Liver (tissue), 9 donors: ENCODE measurements around the gene ENHO. TPM values are rescaled to one million over a fixed set of nuclear protein-coding genes. Genes with fewer than 3 reads are reported as not detected.
A peak's percentile ranks its signal among the peaks of the same experiment; 100 is the strongest.

Source experiments
- DNase-seq: peaks from one replicate; pipeline ENCODE4 v3.0.0-alpha.2; 2017; ENCODE audit warnings: low spot score
- H3K27ac ChIP-seq, 2 donors: one replicate each; pipeline ENCODE4 v1.7.0; 2013; ENCODE audit warnings: inconsistent platforms in 2 of 2, low read length in 2 of 2, control low read depth in 1 of 2, low read depth in 1 of 2, mild to moderate bottlenecking in 1 of 2
- H3K27me3 ChIP-seq, 4 donors: one replicate each; pipeline versions ENCODE4 v1.6.1 to v1.7.0; 2013; ENCODE audit warnings: low read length in 3 of 4, inconsistent platforms in 1 of 4, mild to moderate bottlenecking in 1 of 4, moderate library complexity in 1 of 4; ENCODE audit not compliant: control insufficient read depth in 4 of 4, insufficient read depth in 4 of 4
- H3K36me3 ChIP-seq, 4 donors: one replicate each; pipeline versions ENCODE4 v1.6.1 to v1.7.0; 2013; ENCODE audit warnings: low read length in 3 of 4, mild to moderate bottlenecking in 3 of 4, low read depth in 1 of 4, moderate library complexity in 1 of 4; ENCODE audit not compliant: control insufficient read depth in 4 of 4, insufficient read depth in 3 of 4
- H3K4me1 ChIP-seq, 4 donors: one replicate each; pipeline versions ENCODE4 v1.6.1 to v1.7.0; 2013; ENCODE audit warnings: low read length in 3 of 4, mild to moderate bottlenecking in 3 of 4, moderate library complexity in 1 of 4; ENCODE audit not compliant: control insufficient read depth in 4 of 4, insufficient read depth in 4 of 4
- H3K4me3 ChIP-seq, 3 donors: one replicate each; pipeline versions ENCODE4 v1.6.1 to v1.7.0; 2013; ENCODE audit warnings: low read length in 3 of 3, control low read depth in 1 of 3, low read depth in 1 of 3, mild to moderate bottlenecking in 1 of 3
- H3K9ac ChIP-seq, 2 donors: one replicate each; pipeline ENCODE4 v1.7.0; 2013; ENCODE audit warnings: low read length in 2 of 2, mild to moderate bottlenecking in 2 of 2, moderate library complexity in 2 of 2, control low read depth in 1 of 2, low read depth in 1 of 2
- H3K9me3 ChIP-seq, 4 donors: one replicate each; pipeline versions ENCODE4 v1.6.1 to v1.7.0; 2013; ENCODE audit warnings: low read length in 3 of 4; ENCODE audit not compliant: control insufficient read depth in 4 of 4
- ATF3 ChIP-seq: IDR thresholded peaks from 2 replicates; pipeline ENCODE4 v1.6.1; 2016; ENCODE audit warnings: antibody characterized with exemption
- CTCF ChIP-seq: fragments of 150-350 bp; IDR thresholded peaks from 2 replicates; pipeline ENCODE4 v1.5.1; 2017; ENCODE audit warnings: improper control_type of control experiment, low read depth, low read length; ENCODE audit not compliant: missing input control
- EGR1 ChIP-seq, 2 donors: IDR thresholded peaks; 2 replicates each; pipeline ENCODE4 v1.6.1; 2016 to 2018; ENCODE audit warnings: antibody characterized with exemption in 2 of 2, low read depth in 2 of 2
- FOXA1 ChIP-seq: IDR thresholded peaks from 2 replicates; pipeline ENCODE4 v1.6.1; 2016; ENCODE audit warnings: antibody characterized with exemption
- FOXA2 ChIP-seq: IDR thresholded peaks from 2 replicates; pipeline ENCODE4 v1.6.1; 2016; ENCODE audit warnings: antibody characterized with exemption
- GABPA ChIP-seq, 2 donors: IDR thresholded peaks in 1 of 2; conservative IDR thresholded peaks in 1 of 2; 2 replicates each; pipeline ENCODE4 v1.6.1; 2016; ENCODE audit warnings: antibody characterized with exemption in 2 of 2, mild to moderate bottlenecking in 1 of 2, moderate library complexity in 1 of 2
- HNF4A ChIP-seq, 2 donors: conservative IDR thresholded peaks; 2 replicates each; pipeline ENCODE4 v1.6.1; 2016; ENCODE audit warnings: antibody characterized with exemption in 2 of 2, mild to moderate bottlenecking in 2 of 2
- HNF4G ChIP-seq: IDR thresholded peaks from 2 replicates; pipeline ENCODE4 v1.6.1; 2016; ENCODE audit warnings: antibody characterized with exemption
- JUND ChIP-seq, 2 donors: IDR thresholded peaks; 2 replicates each; pipeline ENCODE4 v1.6.1; 2016; ENCODE audit warnings: antibody characterized with exemption in 2 of 2
- MAX ChIP-seq: IDR thresholded peaks from 2 replicates; pipeline ENCODE4 v1.6.1; 2016; ENCODE audit warnings: antibody characterized with exemption
- NR2F2 ChIP-seq: IDR thresholded peaks from 2 replicates; pipeline ENCODE4 v1.6.1; 2016; ENCODE audit warnings: antibody characterized with exemption
- RAD21 ChIP-seq, 2 donors: IDR thresholded peaks; 2 replicates each; pipeline ENCODE4 v1.6.1; 2016; ENCODE audit warnings: antibody characterized with exemption in 2 of 2, mild to moderate bottlenecking in 2 of 2
- REST ChIP-seq: IDR thresholded peaks from 2 replicates; pipeline ENCODE4 v1.6.1; 2016; ENCODE audit warnings: antibody characterized with exemption, mild to moderate bottlenecking
- RXRA ChIP-seq, 2 donors: IDR thresholded peaks; 2 replicates each; pipeline ENCODE4 v1.6.1; 2017 to 2018; ENCODE audit warnings: antibody characterized with exemption in 2 of 2, mild to moderate bottlenecking in 1 of 2
- SP1 ChIP-seq: IDR thresholded peaks from 2 replicates; pipeline ENCODE4 v1.6.1; 2018; ENCODE audit warnings: antibody characterized with exemption, mild to moderate bottlenecking
- TAF1 ChIP-seq: conservative IDR thresholded peaks from 2 replicates; pipeline ENCODE4 v1.6.1; 2016; ENCODE audit warnings: antibody characterized with exemption, mild to moderate bottlenecking
- YY1 ChIP-seq: IDR thresholded peaks from 2 replicates; pipeline ENCODE4 v1.6.1; 2016; ENCODE audit warnings: antibody characterized with exemption, mild to moderate bottlenecking
- ZBTB33 ChIP-seq: IDR thresholded peaks from 2 replicates; pipeline ENCODE4 v1.6.1; 2016; ENCODE audit warnings: antibody characterized with exemption
- WGBS: extraction: QIAGEN DNeasy Blood & Tissue Kit; methylation state at CpG from one replicate; pipeline ENCODE4 v1.1.7; 2013; 5-methylcytosine and 5-hydroxymethylcytosine counted together
- polyA plus RNA-seq, 2 donors: library from polyadenylated mRNA; stranded (reverse) in 1 of 2; unstranded in 1 of 2; fragments of 200-250 nt in 1 of 2; fragments of >200 nt in 1 of 2; fragmentation: Nextera tagmentation in 1 of 2; extraction: Ambion mirVana in 1 of 2; gene quantifications; one replicate each; pipeline versions ENCODE4 v1.2.1 to v1.2.3, GENCODE V29; 2013 to 2015
- total RNA-seq, 2 donors: library from RNA; depleted of rRNA; stranded (reverse); fragments of >200 nt; gene quantifications; one replicate each; pipeline ENCODE4 v1.2.3, GENCODE V29; 2014
- donor health status: healthy.
- donor health status: healthy.
- donor health status: healthy.
- donor health status: healthy.
- donor health status: healthy.

ENHO gene
- total RNA-seq (1 to 10 TPM in 1 of 2 donors, under 1 TPM in 1; 0.67 to 9.6 TPM), polyA plus RNA-seq (1 to 10 TPM; 1.6 to 2.2 TPM)

GRCh38 chr9:34522971-34523797 lies at the start of gene ENHO:
ENHO (minus strand) TSS chr9:34522990; CDS start chr9:34521695, 1,295 bp downstream.
- Histone ChIP-seq H3K4me3 (peak within 1 kb of the TSS in 2 of 3 donors; percentile 39 to 61), H3K4me1 (peaks cover 8 to 34% (median 24%) of the 10 kb centered on the region in 4 donors), H3K9me3 (no peaks in the 10 kb centered on the region), H3K27ac (no peak within 1 kb of the TSS), H3K36me3 (no peaks in the 10 kb centered on the region), H3K9ac (peak within 1 kb of the TSS; percentile 19 to 49), H3K27me3 (no peaks in the 10 kb centered on the region)
- TF ChIP-seq HNF4G (peak; percentile 13), JUND (IDR thresholded peaks at IDR 0.05) (no peak), SP1 (peak; percentile 21)
- DNase-seq, result peak; percentile 96
- 7% methylated on average over 63 of the region's 63 CpGs for WGBS

GRCh38 chr9:34572092-34572491 lies 49.3 kb upstream of the ENHO start:
- Histone ChIP-seq H3K4me3 (no peak overlapping the region), H3K4me1 (peaks cover 3 to 21% (median 13%) of the 10 kb centered on the region in 4 donors), H3K27me3 (no peaks in the 10 kb centered on the region), H3K9me3 (no peaks in the 10 kb centered on the region), H3K9ac (no peak overlapping the region), H3K36me3 (no peaks in the 10 kb centered on the region), H3K27ac (no peak overlapping the region)
- TF ChIP-seq SP1 (peak; percentile 73), FOXA1 (no peak), RXRA (IDR thresholded peaks at IDR 0.05) (peak; percentile 71 to 79), FOXA2 (peak; percentile 11), YY1 (no peak), GABPA (IDR thresholded peaks at IDR 0.05 in 1 of 2, conservative IDR thresholded peaks at IDR 0.05 in 1 of 2) (no peak), MAX (no peak), HNF4G (peak; percentile 76), ZBTB33 (no peak), RAD21 (IDR thresholded peaks at IDR 0.05) (no peak), CTCF (no peak), EGR1 (IDR thresholded peaks at IDR 0.05; ENCODE audit: low read depth in 2 of 2) (no peak), REST (peak; percentile 20), JUND (IDR thresholded peaks at IDR 0.05) (no peak), NR2F2 (no peak), HNF4A (conservative IDR thresholded peaks at IDR 0.05) (peak; percentile 92), ATF3 (no peak), TAF1 (no peak)
- DNase-seq, result no peak
